Left forelimb (tissue), 1 donor: ENCODE results near the gene PMM1.
"Not testable (repeated sequence)": the region's sequence is repeated elsewhere in the genome, so short reads cannot be mapped to it uniquely, and the experiment has no call there.

ENCODE experiments used
- DNase-seq: peaks from one replicate; pipeline ENCODE4 v3.0.0-alpha.2; 2018; ENCODE audit warnings: low spot score

Gene PMM1

DNA sequence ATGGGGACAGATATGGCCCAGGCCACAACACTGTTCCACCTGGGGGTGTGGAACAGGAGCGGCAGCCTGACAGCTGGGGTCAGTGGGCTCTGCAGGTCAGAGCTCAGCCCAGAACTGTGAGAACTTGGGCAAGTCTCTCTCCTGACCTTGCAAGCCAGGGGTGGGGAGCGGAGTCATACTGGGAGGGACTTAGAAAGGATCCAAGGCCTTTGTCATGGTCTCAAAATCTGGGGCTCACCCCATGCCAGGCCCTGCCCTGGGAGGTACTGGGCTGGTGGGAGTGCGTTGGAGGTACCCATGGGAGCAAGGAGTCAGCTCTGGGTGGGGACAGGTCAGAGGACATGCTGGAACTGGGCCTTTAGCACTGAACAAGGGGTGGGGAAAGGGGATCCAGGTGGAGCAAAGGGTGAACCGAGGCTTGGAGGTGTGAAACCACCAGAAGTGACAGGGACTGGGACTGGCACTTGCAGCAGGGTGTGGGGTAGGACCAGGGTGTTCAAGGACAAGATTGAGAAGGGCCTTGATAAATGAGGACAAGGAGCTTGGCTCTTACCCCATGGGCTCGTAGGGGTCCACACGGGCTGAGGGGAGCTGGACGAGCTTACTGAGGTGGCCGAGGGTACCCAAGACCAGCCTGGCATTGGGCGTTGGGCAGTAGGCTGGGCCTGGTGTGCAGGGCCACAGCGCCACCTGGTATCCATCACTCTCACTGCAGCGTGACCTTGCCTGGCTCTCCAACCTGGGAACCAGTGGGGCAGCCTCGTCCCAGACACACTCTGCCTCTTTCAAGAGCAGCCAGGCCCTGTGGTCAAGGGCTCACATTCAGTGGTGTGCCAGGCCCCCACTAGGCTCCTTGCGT lies 7.4 kb upstream of the PMM1 start:
- no peak for DNase-seq

DNA sequence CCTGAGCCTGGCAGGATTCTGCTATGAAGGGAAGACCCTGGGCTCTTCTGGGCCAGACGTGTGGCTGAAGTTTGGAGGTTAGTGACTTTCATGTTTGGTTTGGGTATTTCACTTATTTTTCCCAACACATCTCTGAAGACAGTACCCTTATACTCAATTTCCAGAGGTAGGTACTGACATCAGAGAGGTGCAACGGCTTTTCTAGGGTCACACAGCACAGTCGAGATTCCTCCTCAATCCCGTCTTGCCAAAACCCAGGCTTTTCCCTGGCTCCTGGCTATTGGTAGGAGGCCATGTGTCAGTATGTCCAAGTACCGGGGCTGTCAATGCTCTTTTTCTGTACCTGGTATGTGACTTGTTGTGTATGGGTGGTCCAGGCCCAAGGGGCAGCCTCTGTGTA lies 6.1 kb upstream of the PMM1 start:
- no peak for DNase-seq

DNA sequence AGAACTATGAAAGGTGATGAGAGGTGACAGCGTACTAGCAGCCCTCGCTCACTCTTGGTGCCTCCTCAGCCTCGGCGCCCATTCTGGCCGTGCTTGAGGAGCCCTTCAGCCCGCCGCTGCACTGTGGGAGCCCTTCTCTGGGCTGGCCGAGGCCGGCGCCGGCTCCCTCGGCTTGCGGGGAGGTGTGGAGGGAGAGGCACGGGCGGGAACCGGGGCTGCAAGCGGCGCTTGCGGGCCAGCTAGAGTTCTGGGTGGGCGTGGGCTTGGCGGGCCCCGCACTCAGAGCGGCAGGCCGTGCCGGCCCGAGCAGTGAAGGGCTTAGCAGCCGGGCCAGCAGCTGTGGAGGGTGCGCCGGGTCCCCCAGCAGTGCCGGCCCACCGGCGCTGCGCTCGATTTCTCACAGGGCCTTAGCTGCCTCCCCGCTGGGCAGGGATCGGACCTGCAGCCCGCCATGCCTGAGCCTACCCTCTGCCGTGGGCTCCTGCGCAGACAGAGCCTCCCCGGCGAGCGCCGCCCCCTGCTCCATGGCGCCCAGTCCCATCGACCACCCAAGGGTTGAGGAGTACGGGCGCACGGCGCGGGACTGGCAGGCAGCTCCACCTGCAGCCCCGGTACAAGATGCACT lies 3.8 kb upstream of the PMM1 start:
- DNase-seq, result not testable (repeated sequence)

- DNase-seq, result no peak
Measured at GRCh38 chr22:41587347-41587723, 2.3 kb downstream of the PMM1 start.

- DNase-seq, result no peak
Measured at GRCh38 chr22:41585898-41586297, 3.7 kb downstream of the PMM1 start.

DNA sequence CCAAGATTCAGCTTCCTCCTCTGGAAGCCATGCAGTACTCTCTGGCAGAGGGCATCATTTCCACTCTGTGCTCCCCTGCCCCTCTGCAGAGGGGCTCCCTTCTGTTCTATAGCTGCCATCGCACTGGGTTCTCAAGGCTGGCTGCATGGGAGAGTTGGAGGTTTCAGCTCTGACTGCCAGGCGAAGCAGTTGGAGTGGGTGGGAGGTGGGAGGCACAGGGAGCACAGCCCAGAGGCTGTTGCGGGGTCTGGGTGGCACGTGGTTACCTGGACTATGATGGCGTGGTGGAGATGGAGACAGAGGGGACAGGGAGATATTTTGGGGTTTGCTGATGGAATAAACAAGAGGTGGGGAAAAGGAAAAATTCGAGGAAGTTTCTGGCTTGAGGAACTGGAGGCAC lies 4.8 kb downstream of the PMM1 start:
- no peak for DNase-seq

- DNase-seq, result no peak
Measured at GRCh38 chr22:41582694-41583093, 6.9 kb downstream of the PMM1 start.

GRCh38 chr22:41579997-41580355 lies 9.7 kb downstream of the PMM1 start:
- DNase-seq, result no peak

GRCh38 chr22:41579297-41579996 lies 10.2 kb downstream of the PMM1 start:
- DNase-seq, result no peak

DNA sequence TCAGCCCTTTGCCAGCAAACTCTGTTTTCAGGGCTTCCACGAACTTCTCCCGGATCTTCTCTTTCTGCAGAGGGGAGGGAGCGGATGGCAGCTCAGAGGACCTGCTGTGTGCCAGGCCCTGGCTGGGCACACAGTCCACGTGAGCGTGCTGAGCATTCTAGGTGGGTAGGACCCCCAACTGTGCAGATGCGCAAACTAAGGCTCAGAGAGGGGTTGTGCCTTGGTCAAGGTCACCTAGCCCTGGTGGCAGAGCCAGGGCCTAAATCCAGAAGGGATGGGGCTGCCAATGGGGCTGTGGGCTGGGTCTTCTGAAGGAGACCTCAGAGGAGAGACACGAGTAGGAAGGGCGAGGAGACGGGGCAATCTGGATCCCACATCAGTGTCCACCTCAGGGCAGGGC lies 10.8 kb downstream of the PMM1 start:
- DNase-seq, result no peak

GRCh38 chr22:41578114-41578513 lies 11.5 kb downstream of the PMM1 start:
- DNase-seq, result no peak

DNA sequence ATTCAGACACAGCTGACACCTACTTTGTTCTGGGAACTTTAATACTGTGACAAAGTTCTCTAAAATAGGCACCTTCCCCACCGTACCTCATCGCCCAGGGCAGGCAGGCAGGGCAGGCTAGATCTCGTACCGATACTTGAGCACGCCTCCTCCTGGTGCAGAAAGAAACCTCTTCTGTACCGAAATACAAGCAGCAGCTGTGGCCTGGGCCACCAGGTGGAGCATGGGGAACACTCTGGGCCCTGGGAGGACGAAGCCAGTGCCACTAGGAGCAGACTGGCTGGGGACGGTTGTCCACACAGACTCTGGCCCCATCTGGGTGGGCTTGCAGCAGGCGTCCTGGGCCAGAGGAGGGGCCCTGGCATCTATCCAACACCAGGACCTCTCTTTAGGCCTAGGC lies 12.8 kb downstream of the PMM1 start:
- no peak for DNase-seq

- DNase-seq, result no peak
Measured at GRCh38 chr22:41575533-41575932, 14.1 kb downstream of the PMM1 start.

DNA sequence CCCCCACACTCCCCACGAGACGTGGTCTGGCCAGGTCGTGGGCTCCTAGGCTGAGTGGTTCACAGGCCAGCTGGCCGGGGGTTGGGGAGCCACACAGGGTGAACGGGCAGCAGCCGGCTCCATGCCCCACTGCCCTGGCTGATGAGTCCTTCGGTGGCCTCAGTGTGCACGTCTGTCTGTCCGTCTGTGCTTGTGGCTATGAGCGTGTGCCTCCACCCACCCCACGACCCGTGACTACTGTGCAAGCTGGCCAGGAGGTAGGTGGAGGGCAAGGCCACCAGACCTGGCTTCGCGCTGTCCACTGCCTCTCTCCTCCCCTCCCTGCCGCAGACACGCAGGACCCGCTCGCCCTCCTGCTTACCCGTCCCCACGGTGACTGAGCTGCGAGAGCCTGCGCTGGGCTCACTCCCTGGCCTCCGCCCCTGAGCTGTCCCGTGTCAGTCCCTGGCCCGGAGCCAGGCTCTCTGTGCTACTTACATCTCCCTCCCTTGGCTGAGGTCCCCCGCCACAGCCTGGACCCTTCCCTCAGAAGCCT lies 14.7 kb downstream of the PMM1 start:
- peak; percentile 70 for DNase-seq

DNA sequence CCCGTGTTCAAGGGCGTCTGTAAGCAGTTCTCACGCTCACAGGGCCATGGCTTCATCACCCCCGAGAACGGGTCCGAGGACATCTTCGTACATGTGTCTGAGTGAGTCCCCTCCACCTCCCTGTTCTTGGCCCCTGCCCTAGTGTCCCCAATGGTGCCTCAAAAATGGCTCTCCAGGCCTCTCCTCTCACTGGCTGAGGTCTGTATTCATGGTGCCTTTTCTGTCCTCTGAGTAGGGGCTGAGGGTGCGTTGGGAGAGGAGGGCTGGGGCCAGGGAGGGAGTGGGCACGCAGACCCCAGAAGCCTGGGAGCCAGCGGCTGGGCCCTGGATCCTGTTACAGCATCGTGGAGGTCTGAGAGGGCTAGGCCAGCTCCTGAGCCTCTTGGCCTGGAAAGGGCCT lies 16.0 kb downstream of the PMM1 start:
- DNase-seq, result no peak

GRCh38 chr22:41572305-41572704 lies 17.3 kb downstream of the PMM1 start:
- not testable (repeated sequence) for DNase-seq

DNA sequence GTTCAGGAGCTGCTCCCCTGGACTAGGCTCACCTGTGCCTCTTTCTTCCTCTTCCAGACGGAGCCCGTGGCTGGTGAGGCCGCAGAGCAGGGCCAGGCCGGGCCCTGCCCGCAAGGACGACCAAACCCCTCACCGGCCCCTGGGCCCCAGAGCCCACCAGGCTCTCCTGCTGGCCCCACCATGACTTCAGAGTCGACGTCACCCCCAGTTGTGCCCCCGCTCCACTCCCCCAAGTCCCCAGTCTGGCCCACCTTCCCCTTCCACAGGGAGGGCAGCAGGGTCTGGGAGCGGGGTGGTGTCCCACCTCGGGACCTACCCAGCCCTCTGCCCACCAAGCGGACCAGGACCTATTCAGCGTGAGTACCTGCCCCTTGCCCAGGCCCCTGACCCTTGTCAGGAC lies 17.9 kb downstream of the PMM1 start:
- DNase-seq, result no peak

DNA sequence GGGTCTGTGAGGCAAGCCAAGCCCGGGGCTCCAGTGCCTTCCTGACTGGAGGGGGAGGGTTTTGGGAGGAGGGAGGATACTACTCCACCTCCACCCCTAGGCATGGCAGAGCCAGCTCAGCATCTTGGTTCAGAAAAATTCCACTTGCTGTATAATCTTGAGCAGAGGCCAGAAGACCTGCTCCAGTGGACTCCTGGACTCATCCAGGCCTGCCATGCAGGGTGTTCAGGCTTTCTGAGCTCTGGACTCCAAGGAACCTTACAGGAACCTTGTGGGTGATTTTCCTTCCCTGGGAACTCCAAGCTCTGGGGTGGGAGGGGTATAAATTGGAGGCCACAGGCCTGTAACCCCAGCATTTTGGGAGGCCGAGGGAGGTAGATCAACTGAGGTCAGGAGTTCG lies 19.4 kb downstream of the PMM1 start:
- DNase-seq, result no peak

DNA sequence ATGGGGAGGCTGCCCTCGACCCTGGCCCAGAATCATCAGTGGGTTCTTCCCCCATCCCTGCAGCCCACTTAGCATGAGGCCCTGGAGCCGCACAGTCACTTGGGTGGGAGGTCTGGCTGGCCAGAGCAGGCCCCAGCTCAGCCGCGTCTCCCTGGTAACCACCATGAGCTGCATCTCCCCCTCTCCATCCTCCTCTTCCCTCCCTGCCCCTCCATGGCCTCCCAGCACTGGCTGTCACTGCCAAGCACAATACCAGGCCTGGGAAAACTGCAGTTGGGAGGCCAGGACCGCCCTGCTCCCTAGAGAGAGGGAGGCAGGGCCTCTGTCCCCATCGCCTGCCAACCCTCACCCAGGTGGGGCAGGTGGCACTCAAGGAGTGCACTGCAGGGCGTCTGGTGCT lies 20.8 kb downstream of the PMM1 start:
- no peak for DNase-seq

GRCh38 chr22:41567512-41567768 lies 22.2 kb downstream of the PMM1 start:
- DNase-seq, result no peak

GRCh38 chr22:41565403-41566054 lies 24.1 kb downstream of the PMM1 start:
- no peak for DNase-seq

- DNase-seq, result no peak
Measured at GRCh38 chr22:41564563-41564962, 25.1 kb downstream of the PMM1 start.
